ENCODE data around the gene RPS6KA1.

The RPS6KA1 gene

GRCh38 chr1:26554781-26555180 is 25.2 kb downstream of the RPS6KA1 start:
- H3K27ac ChIP-seq: no peak overlapping the region
- no peak for TF ChIP-seq CTCF (conservative IDR thresholded peaks at IDR 0.05)

- TF ChIP-seq CTCF (conservative IDR thresholded peaks at IDR 0.05): no peak
- no peak overlapping the region for H3K27ac ChIP-seq
These were observed 26.0 kb downstream of the RPS6KA1 start for GRCh38 chr1:26555550-26555981.

GRCh38 chr1:26556111-26556510 is 26.6 kb downstream of the RPS6KA1 start:
- no peak overlapping the region for H3K27ac ChIP-seq
- TF ChIP-seq CTCF (conservative IDR thresholded peaks at IDR 0.05): no peak

GRCh38 chr1:26557008-26557407 is 27.4 kb downstream of the RPS6KA1 start:
- H3K27ac ChIP-seq: no peak overlapping the region
- TF ChIP-seq CTCF (conservative IDR thresholded peaks at IDR 0.05): no peak

GRCh38 chr1:26558685-26559048 is 29.1 kb downstream of the RPS6KA1 start:
- TF ChIP-seq CTCF (conservative IDR thresholded peaks at IDR 0.05): no peak
- no peak overlapping the region for H3K27ac ChIP-seq

- TF ChIP-seq CTCF (conservative IDR thresholded peaks at IDR 0.05): no peak
- no peak overlapping the region for H3K27ac ChIP-seq
These were observed 30.8 kb downstream of the RPS6KA1 start for GRCh38 chr1:26560403-26560780.

- no peak for TF ChIP-seq CTCF (conservative IDR thresholded peaks at IDR 0.05)
- H3K27ac ChIP-seq: no peak overlapping the region
These were observed 40.7 kb downstream of the RPS6KA1 start for GRCh38 chr1:26570287-26570686.

GRCh38 chr1:26571381-26571780 is 41.8 kb downstream of the RPS6KA1 start:
- H3K27ac ChIP-seq: no peak overlapping the region
- TF ChIP-seq CTCF (conservative IDR thresholded peaks at IDR 0.05): no peak
